ENCODE data around the gene NLGN3.

The NLGN3 gene

GRCh38 chrX:71195964-71196649 is 51.5 kb downstream of the NLGN3 start:
- peaks cover 27% of the 10 kb centered on the region for H3K4me1 ChIP-seq (ENCODE audit: insufficient read depth, low read length)
- no peaks in the 10 kb centered on the region for H3K36me3 ChIP-seq (ENCODE audit: insufficient read depth, low read length)
- no peaks in the 10 kb centered on the region for H3K9me3 ChIP-seq (ENCODE audit: control insufficient read depth, insufficient read depth, low read length)
- no peak overlapping the region for H3K9ac ChIP-seq (ENCODE audit: low read depth, low read length)

- Histone ChIP-seq H3K36me3 (ENCODE audit: insufficient read depth, low read length) (no peaks in the 10 kb centered on the region), H3K9ac (ENCODE audit: low read depth, low read length) (no peak overlapping the region), H3K9me3 (ENCODE audit: control insufficient read depth, insufficient read depth, low read length) (no peaks in the 10 kb centered on the region), H3K4me1 (ENCODE audit: insufficient read depth, low read length) (peaks cover 22% of the 10 kb centered on the region)
These were observed 53.4 kb downstream of the NLGN3 start for GRCh38 chrX:71198066-71198465.

GRCh38 chrX:71199252-71200008 is 54.8 kb downstream of the NLGN3 start:
- Histone ChIP-seq H3K9me3 (ENCODE audit: control insufficient read depth, insufficient read depth, low read length) (no peaks in the 10 kb centered on the region), H3K9ac (ENCODE audit: low read depth, low read length) (no peak overlapping the region), H3K36me3 (ENCODE audit: insufficient read depth, low read length) (no peaks in the 10 kb centered on the region), H3K4me1 (ENCODE audit: insufficient read depth, low read length) (peaks cover 22% of the 10 kb centered on the region)

- H3K9ac ChIP-seq (ENCODE audit: low read depth, low read length) = no peak overlapping the region
- H3K9me3 ChIP-seq (ENCODE audit: control insufficient read depth, insufficient read depth, low read length) = no peaks in the 10 kb centered on the region
- H3K36me3 ChIP-seq (ENCODE audit: insufficient read depth, low read length) = no peaks in the 10 kb centered on the region
- no peaks in the 10 kb centered on the region for H3K4me1 ChIP-seq (ENCODE audit: insufficient read depth, low read length)
These were observed 66.2 kb downstream of the NLGN3 start for GRCh38 chrX:71210816-71211215.

GRCh38 chrX:71212536-71212935 is 67.9 kb downstream of the NLGN3 start:
- Histone ChIP-seq H3K9ac (ENCODE audit: low read depth, low read length) (no peak overlapping the region), H3K4me1 (ENCODE audit: insufficient read depth, low read length) (peaks cover 12% of the 10 kb centered on the region), H3K36me3 (ENCODE audit: insufficient read depth, low read length) (no peaks in the 10 kb centered on the region), H3K9me3 (ENCODE audit: control insufficient read depth, insufficient read depth, low read length) (no peaks in the 10 kb centered on the region)

GRCh38 chrX:71214152-71214551 is 69.5 kb downstream of the NLGN3 start:
- H3K9me3 ChIP-seq (ENCODE audit: control insufficient read depth, insufficient read depth, low read length) = no peaks in the 10 kb centered on the region
- H3K9ac ChIP-seq (ENCODE audit: low read depth, low read length) = no peak overlapping the region
- H3K36me3 ChIP-seq (ENCODE audit: insufficient read depth, low read length) = no peaks in the 10 kb centered on the region
- peaks cover 12% of the 10 kb centered on the region for H3K4me1 ChIP-seq (ENCODE audit: insufficient read depth, low read length)

- H3K4me1 ChIP-seq (ENCODE audit: insufficient read depth, low read length) = peaks cover 12% of the 10 kb centered on the region
- H3K9ac ChIP-seq (ENCODE audit: low read depth, low read length) = no peak overlapping the region
- H3K9me3 ChIP-seq (ENCODE audit: control insufficient read depth, insufficient read depth, low read length) = no peaks in the 10 kb centered on the region
- H3K36me3 ChIP-seq (ENCODE audit: insufficient read depth, low read length) = no peaks in the 10 kb centered on the region
These were observed 70.1 kb downstream of the NLGN3 start for GRCh38 chrX:71214604-71215337.

GRCh38 chrX:71215338-71215912 is 70.8 kb downstream of the NLGN3 start:
- Histone ChIP-seq H3K9ac (ENCODE audit: low read depth, low read length) (no peak overlapping the region), H3K4me1 (ENCODE audit: insufficient read depth, low read length) (peaks cover 12% of the 10 kb centered on the region), H3K9me3 (ENCODE audit: control insufficient read depth, insufficient read depth, low read length) (no peaks in the 10 kb centered on the region), H3K36me3 (ENCODE audit: insufficient read depth, low read length) (no peaks in the 10 kb centered on the region)

GRCh38 chrX:71216485-71216884 is 71.8 kb downstream of the NLGN3 start:
- peaks cover 15% of the 10 kb centered on the region for H3K4me1 ChIP-seq (ENCODE audit: insufficient read depth, low read length)
- no peaks in the 10 kb centered on the region for H3K36me3 ChIP-seq (ENCODE audit: insufficient read depth, low read length)
- H3K9me3 ChIP-seq (ENCODE audit: control insufficient read depth, insufficient read depth, low read length) = no peaks in the 10 kb centered on the region
- no peak overlapping the region for H3K9ac ChIP-seq (ENCODE audit: low read depth, low read length)

- Histone ChIP-seq H3K4me1 (ENCODE audit: insufficient read depth, low read length) (peaks cover 16% of the 10 kb centered on the region), H3K9me3 (ENCODE audit: control insufficient read depth, insufficient read depth, low read length) (no peaks in the 10 kb centered on the region), H3K9ac (ENCODE audit: low read depth, low read length) (no peak overlapping the region), H3K36me3 (ENCODE audit: insufficient read depth, low read length) (no peaks in the 10 kb centered on the region)
These were observed 72.7 kb downstream of the NLGN3 start for GRCh38 chrX:71217298-71217697.
